ENCODE data around the gene NR1D2. TPM values are rescaled to one million over a fixed set of nuclear protein-coding genes. Genes with fewer than 3 reads are reported as not detected.

Gene NR1D2
- total and polyA plus RNA-seq, 2 donors from 2014 or later: 7.1 to 49.3 TPM

DNA sequence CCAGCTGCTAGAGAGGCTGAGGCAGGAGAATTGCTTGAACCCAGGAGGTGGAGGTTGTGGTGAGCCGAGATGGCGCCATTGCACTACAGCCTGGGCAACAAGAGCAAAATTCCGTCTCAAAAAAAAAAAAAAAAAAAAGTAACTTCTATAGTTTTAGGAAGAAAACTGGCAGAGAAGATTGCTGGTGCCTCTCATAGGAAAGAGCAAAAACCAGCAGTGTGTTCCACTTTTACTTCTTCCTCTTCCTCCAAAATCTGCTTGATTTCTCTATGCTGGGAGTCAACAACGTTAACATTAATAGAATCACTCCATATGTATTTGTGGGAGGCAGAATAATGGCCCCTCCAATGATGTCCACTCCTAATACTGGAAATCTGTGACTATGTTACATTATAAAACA is 12.5 kb upstream of the NR1D2 start:
- Histone ChIP-seq H3K4me1 (ENCODE audit: control insufficient read depth in 2 of 3, insufficient read depth in 2 of 3, low read depth in 1 of 3, low read length in 3 of 3) (peaks cover 0 to 3% (median 2%) of the 10 kb centered on the region in 3 donors), H3K9me3 (ENCODE audit: control insufficient read depth in 2 of 3, insufficient read depth in 1 of 3, low read length in 3 of 3) (no peaks in the 10 kb centered on the region), H3K27ac (ENCODE audit: low read depth in 2 of 2, low read length in 2 of 2) (no peak overlapping the region), H3K36me3 (ENCODE audit: control insufficient read depth in 2 of 3, insufficient read depth in 3 of 3, low read length in 3 of 3) (no peaks in the 10 kb centered on the region), H3K27me3 (ENCODE audit: control insufficient read depth, insufficient read depth, low read length) (no peaks in the 10 kb centered on the region), H3K9ac (ENCODE audit: low read length in 3 of 3) (no peak overlapping the region), H3K4me3 (ENCODE audit: low read length in 3 of 3) (no peak overlapping the region)
- intact Hi-C loops (cut with DNase I): no loop called here
- DNase-seq: no peak
- no peak for FAIRE-seq
- TF ChIP-seq, protein P1, sequence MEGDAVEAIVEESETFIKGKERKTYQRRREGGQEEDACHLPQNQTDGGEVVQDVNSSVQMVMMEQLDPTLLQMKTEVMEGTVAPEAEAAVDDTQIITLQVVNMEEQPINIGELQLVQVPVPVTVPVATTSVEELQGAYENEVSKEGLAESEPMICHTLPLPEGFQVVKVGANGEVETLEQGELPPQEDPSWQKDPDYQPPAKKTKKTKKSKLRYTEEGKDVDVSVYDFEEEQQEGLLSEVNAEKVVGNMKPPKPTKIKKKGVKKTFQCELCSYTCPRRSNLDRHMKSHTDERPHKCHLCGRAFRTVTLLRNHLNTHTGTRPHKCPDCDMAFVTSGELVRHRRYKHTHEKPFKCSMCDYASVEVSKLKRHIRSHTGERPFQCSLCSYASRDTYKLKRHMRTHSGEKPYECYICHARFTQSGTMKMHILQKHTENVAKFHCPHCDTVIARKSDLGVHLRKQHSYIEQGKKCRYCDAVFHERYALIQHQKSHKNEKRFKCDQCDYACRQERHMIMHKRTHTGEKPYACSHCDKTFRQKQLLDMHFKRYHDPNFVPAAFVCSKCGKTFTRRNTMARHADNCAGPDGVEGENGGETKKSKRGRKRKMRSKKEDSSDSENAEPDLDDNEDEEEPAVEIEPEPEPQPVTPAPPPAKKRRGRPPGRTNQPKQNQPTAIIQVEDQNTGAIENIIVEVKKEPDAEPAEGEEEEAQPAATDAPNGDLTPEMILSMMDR (IDR thresholded peaks at IDR 0.05; ENCODE audit: borderline replicate concordance, extremely low read depth, insufficient read depth): no peak

DNA sequence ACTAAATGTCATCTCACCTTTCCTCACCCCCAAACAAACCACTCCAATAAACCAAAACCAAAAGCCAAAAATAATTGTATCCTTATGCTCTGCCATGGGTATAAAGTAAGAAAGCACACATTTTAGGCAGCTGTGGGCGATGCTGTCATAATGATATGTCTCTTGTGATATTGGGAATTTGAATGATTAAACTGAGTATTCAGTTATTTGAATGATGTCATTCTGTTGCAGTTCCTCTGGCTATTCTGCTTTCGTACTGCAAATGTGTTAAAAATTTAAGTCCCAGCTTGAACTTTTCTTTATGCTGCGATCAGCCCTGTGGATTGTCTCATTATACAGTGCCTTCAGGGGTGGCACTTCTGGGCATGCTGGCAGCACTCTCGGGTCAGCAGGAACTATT is 10.8 kb upstream of the NR1D2 start:
- no peak for DNase-seq
- Histone ChIP-seq H3K9me3 (ENCODE audit: control insufficient read depth in 2 of 3, insufficient read depth in 1 of 3, low read length in 3 of 3) (no peaks in the 10 kb centered on the region), H3K4me3 (ENCODE audit: low read length in 3 of 3) (no peak overlapping the region), H3K27me3 (ENCODE audit: control insufficient read depth, insufficient read depth, low read length) (no peaks in the 10 kb centered on the region), H3K9ac (ENCODE audit: low read length in 3 of 3) (no peak overlapping the region), H3K27ac (ENCODE audit: low read depth in 2 of 2, low read length in 2 of 2) (no peak overlapping the region), H3K4me1 (ENCODE audit: control insufficient read depth in 2 of 3, insufficient read depth in 2 of 3, low read depth in 1 of 3, low read length in 3 of 3) (no peaks in the 10 kb centered on the region), H3K36me3 (ENCODE audit: control insufficient read depth in 2 of 3, insufficient read depth in 3 of 3, low read length in 3 of 3) (no peaks in the 10 kb centered on the region)
- intact Hi-C loops (cut with DNase I): no loop called here
- TF ChIP-seq, protein P1 (IDR thresholded peaks at IDR 0.05; ENCODE audit: borderline replicate concordance, extremely low read depth, insufficient read depth): no peak
- FAIRE-seq: no peak

DNA sequence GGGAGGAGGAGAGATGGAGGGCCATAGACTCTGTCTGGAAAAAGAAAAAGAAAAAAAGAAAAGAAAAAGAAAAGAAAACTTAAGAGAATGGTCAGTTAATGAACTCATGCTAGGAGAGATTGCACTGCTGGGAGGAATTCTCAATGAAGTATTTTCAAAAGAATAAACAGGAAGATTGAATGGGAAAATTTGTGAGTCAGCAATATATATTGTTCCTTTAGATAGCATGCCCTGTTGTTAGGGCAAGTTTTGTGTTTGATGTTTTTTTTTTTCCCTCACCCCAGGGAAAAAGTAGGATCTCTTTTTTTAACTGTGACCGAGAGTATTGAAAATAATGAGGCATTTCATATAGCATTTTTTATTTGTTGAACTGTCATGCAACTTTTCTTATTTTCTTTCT is 7.8 kb upstream of the NR1D2 start:
- Histone ChIP-seq H3K4me1 (ENCODE audit: control insufficient read depth in 2 of 3, insufficient read depth in 2 of 3, low read depth in 1 of 3, low read length in 3 of 3) (no peaks in the 10 kb centered on the region), H3K9ac (ENCODE audit: low read length in 3 of 3) (no peak overlapping the region), H3K27me3 (ENCODE audit: control insufficient read depth, insufficient read depth, low read length) (no peaks in the 10 kb centered on the region), H3K4me3 (ENCODE audit: low read length in 3 of 3) (no peak overlapping the region), H3K36me3 (ENCODE audit: control insufficient read depth in 2 of 3, insufficient read depth in 3 of 3, low read length in 3 of 3) (no peaks in the 10 kb centered on the region), H3K27ac (ENCODE audit: low read depth in 2 of 2, low read length in 2 of 2) (no peak overlapping the region), H3K9me3 (ENCODE audit: control insufficient read depth in 2 of 3, insufficient read depth in 1 of 3, low read length in 3 of 3) (no peaks in the 10 kb centered on the region)
- intact Hi-C loops (cut with DNase I): no loop called here
- FAIRE-seq (no peak), DNase-seq (no peak)
- TF ChIP-seq, protein P1 (IDR thresholded peaks at IDR 0.05; ENCODE audit: borderline replicate concordance, extremely low read depth, insufficient read depth): no peak

DNA sequence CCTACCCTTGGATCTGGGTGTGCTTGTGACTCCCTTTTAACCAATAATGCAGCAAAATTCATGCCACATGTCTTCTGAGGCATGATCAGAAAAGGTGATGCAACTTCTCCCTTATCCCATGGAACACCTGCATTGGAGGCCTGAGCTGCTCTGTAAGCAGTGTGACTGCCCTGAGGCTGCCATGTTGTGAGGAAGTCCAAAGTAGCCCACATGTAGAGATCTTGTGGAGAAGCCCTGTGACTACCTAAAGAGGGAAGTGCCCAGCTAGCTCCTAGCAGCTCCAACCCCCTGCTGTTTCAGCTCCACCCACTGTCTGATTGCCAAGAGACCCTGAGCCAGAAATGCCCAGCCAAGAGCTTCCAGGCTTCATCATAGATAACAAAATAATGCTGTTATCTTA is 6.4 kb upstream of the NR1D2 start:
- no peaks in the 10 kb centered on the region for H3K9me3 ChIP-seq (ENCODE audit: control insufficient read depth in 2 of 3, insufficient read depth in 1 of 3, low read length in 3 of 3)

More for the DNA sequence above, 6.4 kb upstream of the NR1D2 start:
- Histone ChIP-seq H3K27ac (ENCODE audit: low read depth in 2 of 2, low read length in 2 of 2) (no peak overlapping the region), H3K36me3 (ENCODE audit: control insufficient read depth in 2 of 3, insufficient read depth in 3 of 3, low read length in 3 of 3) (no peaks in the 10 kb centered on the region), H3K4me1 (ENCODE audit: control insufficient read depth in 2 of 3, insufficient read depth in 2 of 3, low read depth in 1 of 3, low read length in 3 of 3) (no peaks in the 10 kb centered on the region), H3K4me3 (ENCODE audit: low read length in 3 of 3) (no peak overlapping the region), H3K27me3 (ENCODE audit: control insufficient read depth, insufficient read depth, low read length) (no peaks in the 10 kb centered on the region), H3K9ac (ENCODE audit: low read length in 3 of 3) (no peak overlapping the region)
- DNase-seq: no peak
- intact Hi-C loops (cut with DNase I): no loop called here
- TF ChIP-seq, protein P1 (IDR thresholded peaks at IDR 0.05; ENCODE audit: borderline replicate concordance, extremely low read depth, insufficient read depth): no peak
- FAIRE-seq: no peak
